HL-60 (cell line): ENCODE measurements around the gene PTGER3.

Source experiments
- POLR2AphosphoS5 ChIP-seq: IDR thresholded peaks from 2 replicates; pipeline ENCODE4 v1.6.1; 2012; ENCODE audit warnings: low read depth
- TF ChIP-seq, protein P1 (sequence below): IDR thresholded peaks from one replicate; pipeline ENCODE4 v1.5.1; 2011; ENCODE audit warnings: low read length, control low read depth, inconsistent platforms; ENCODE audit not compliant: insufficient read depth

DNA sequence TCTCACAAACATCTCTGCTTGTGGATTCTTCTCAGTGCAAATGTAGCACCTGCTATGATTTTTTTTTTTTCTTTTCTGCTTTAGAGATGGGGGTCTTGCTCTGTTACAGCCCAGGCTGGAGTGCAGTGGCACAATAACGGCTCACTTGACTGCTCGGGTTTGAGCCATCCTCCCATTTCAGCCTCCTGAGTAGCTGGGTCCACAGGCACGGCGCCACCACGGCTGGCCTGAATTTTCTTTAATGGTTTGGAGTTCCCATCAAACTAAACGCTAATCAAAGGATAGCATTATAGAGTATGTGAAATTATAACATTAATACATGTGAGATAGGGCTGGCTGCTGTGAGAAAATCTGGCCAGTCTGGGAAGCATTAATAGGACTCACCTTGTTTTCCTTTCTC is 7.2 kb upstream of the PTGER3 start:
- TF ChIP-seq, protein P1, sequence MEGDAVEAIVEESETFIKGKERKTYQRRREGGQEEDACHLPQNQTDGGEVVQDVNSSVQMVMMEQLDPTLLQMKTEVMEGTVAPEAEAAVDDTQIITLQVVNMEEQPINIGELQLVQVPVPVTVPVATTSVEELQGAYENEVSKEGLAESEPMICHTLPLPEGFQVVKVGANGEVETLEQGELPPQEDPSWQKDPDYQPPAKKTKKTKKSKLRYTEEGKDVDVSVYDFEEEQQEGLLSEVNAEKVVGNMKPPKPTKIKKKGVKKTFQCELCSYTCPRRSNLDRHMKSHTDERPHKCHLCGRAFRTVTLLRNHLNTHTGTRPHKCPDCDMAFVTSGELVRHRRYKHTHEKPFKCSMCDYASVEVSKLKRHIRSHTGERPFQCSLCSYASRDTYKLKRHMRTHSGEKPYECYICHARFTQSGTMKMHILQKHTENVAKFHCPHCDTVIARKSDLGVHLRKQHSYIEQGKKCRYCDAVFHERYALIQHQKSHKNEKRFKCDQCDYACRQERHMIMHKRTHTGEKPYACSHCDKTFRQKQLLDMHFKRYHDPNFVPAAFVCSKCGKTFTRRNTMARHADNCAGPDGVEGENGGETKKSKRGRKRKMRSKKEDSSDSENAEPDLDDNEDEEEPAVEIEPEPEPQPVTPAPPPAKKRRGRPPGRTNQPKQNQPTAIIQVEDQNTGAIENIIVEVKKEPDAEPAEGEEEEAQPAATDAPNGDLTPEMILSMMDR: no peak
- TF ChIP-seq POLR2AphosphoS5: no peak
